Measurements from ENCODE around the gene ZIC2. TPM values are rescaled to one million over a fixed set of nuclear protein-coding genes. Genes with fewer than 3 reads are reported as not detected.

Gene ZIC2
- total RNA-seq, 1 donor from 2014 or later, result 30.6 TPM

DNA sequence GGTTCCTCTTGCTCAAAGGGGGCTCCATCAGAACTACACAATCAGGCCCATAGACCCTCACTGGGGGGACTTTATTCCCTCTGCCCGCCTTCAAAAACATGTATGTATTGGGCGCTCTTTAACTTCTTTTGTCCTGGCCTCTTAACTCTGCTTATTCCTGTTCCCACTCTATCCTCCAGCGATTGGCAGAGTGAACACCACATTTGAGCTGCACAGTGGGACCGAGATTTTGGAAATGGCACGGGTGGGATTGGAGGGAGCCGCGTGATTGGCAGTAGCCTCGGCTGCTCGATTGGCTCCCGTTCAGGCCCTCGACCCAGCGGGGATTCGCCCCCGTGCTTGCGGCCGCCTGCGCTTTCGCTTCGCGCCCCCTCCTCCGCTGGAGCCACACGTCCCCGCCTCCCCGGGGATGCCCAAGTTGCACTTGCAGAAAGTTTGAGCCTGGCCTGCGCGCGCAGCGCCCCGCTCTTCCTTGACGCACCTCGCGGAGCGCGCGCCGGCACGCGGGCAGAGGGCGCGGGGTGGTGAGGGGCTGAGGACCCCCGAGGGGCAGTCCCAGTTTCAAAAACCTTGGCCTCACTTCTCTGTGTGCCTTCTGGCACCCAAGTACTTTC is 9.9 kb upstream of the ZIC2 start, which contains the start of gene ZIC5:
TSS of gene ZIC5 (minus strand) at position 192 of the 614 bp plus-strand sequence. CDS start at position 28, 164 bp downstream.
- peaks cover 30% of the 10 kb centered on the region for H3K4me1 Mint-ChIP-seq (ENCODE audit: low read depth)
- DNase-seq (ENCODE audit: low spot score), result peak; percentile 95
- H3K36me3 Mint-ChIP-seq (ENCODE audit: low read depth), result peaks cover 1% of the 10 kb centered on the region
- no peak for TF ChIP-seq CTCF (IDR thresholded peaks at IDR 0.05)
- no peaks in the 10 kb centered on the region for H3K9me3 Mint-ChIP-seq (ENCODE audit: low read depth)
- H3K4me3 Mint-ChIP-seq (ENCODE audit: unreplicated experiment), result peak within 1 kb of the TSS; percentile 74
- H3K27me3 Mint-ChIP-seq (ENCODE audit: low read depth), result peaks cover 1% of the 10 kb centered on the region
- H3K27ac Mint-ChIP-seq (ENCODE audit: unreplicated experiment), result peak within 1 kb of the TSS; percentile 85

- peak overlapping the region; percentile 74 for H3K4me3 Mint-ChIP-seq (ENCODE audit: unreplicated experiment)
- H3K27ac Mint-ChIP-seq (ENCODE audit: unreplicated experiment), result peak overlapping the region; percentile 85
- no peak for DNase-seq (ENCODE audit: low spot score)
- peaks cover 1% of the 10 kb centered on the region for H3K27me3 Mint-ChIP-seq (ENCODE audit: low read depth)
- H3K4me1 Mint-ChIP-seq (ENCODE audit: low read depth), result peaks cover 31% of the 10 kb centered on the region
- TF ChIP-seq CTCF (IDR thresholded peaks at IDR 0.05), result no peak
- no peaks in the 10 kb centered on the region for H3K9me3 Mint-ChIP-seq (ENCODE audit: low read depth)
- peaks cover 1% of the 10 kb centered on the region for H3K36me3 Mint-ChIP-seq (ENCODE audit: low read depth)
Measured at GRCh38 chr13:99972190-99972731, 9.3 kb upstream of the ZIC2 start.

DNA sequence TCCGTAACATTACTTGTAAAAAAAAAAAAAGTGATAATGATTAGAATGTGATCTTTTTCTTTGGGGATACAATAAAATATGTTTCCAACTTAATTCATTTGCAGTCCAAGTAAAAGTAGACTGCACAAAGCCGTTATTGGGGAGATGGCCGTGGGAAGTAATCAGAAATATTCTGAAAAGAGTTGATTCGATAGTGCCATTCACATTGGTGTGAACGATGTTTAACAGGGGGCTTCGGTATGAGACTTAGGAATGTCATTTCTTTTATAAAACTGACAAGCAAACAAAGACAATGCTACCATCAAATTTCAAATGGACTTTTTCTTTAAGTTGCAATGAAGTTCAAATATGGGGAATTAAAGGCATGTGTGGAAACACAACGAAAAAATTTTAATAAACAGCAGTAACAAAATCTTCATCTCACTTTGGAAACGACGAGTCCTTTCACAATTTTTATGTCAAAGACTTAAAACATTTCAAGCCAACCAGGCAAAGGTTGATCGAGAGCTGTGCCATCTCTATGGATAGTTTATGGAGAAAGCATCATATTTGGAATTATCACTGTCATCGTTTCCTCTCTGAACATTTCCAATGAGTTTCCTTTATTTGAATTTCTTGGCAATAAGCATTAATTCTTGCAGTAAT is 8.3 kb upstream of the ZIC2 start:
- Mint-ChIP-seq H3K4me1 (ENCODE audit: low read depth) (peaks cover 33% of the 10 kb centered on the region), H3K27me3 (ENCODE audit: low read depth) (peaks cover 1% of the 10 kb centered on the region), H3K27ac (ENCODE audit: unreplicated experiment) (no peak overlapping the region), H3K4me3 (ENCODE audit: unreplicated experiment) (no peak overlapping the region), H3K9me3 (ENCODE audit: low read depth) (no peaks in the 10 kb centered on the region), H3K36me3 (ENCODE audit: low read depth) (peaks cover 1% of the 10 kb centered on the region)
- TF ChIP-seq CTCF (IDR thresholded peaks at IDR 0.05), result no peak
- DNase-seq (ENCODE audit: low spot score), result no peak

GRCh38 chr13:99973808-99974185 is 7.8 kb upstream of the ZIC2 start:
- Mint-ChIP-seq H3K27me3 (ENCODE audit: low read depth) (peaks cover 1% of the 10 kb centered on the region), H3K36me3 (ENCODE audit: low read depth) (peaks cover 1% of the 10 kb centered on the region), H3K27ac (ENCODE audit: unreplicated experiment) (no peak overlapping the region), H3K4me3 (ENCODE audit: unreplicated experiment) (no peak overlapping the region), H3K9me3 (ENCODE audit: low read depth) (no peaks in the 10 kb centered on the region), H3K4me1 (ENCODE audit: low read depth) (peaks cover 38% of the 10 kb centered on the region)
- no peak for TF ChIP-seq CTCF (IDR thresholded peaks at IDR 0.05)
- no peak for DNase-seq (ENCODE audit: low spot score)

GRCh38 chr13:99974296-99974938 is 7.2 kb upstream of the ZIC2 start:
- H3K27ac Mint-ChIP-seq (ENCODE audit: unreplicated experiment), result no peak overlapping the region
- DNase-seq (ENCODE audit: low spot score), result no peak
- no peak for TF ChIP-seq CTCF (IDR thresholded peaks at IDR 0.05)
- no peaks in the 10 kb centered on the region for H3K27me3 Mint-ChIP-seq (ENCODE audit: low read depth)
- no peaks in the 10 kb centered on the region for H3K36me3 Mint-ChIP-seq (ENCODE audit: low read depth)
- H3K9me3 Mint-ChIP-seq (ENCODE audit: low read depth), result no peaks in the 10 kb centered on the region
- peaks cover 38% of the 10 kb centered on the region for H3K4me1 Mint-ChIP-seq (ENCODE audit: low read depth)
- H3K4me3 Mint-ChIP-seq (ENCODE audit: unreplicated experiment), result no peak overlapping the region

Measured in chondrocyte (in vitro differentiated cells).